GM23338 (cell line): ENCODE data around the gene ST6GALNAC6. TPM values are rescaled to one million over a fixed set of nuclear protein-coding genes. Genes with fewer than 3 reads are reported as not detected.
A peak's percentile ranks its signal among the peaks of the same experiment; 100 is the strongest.

Source experiments
- ATAC-seq: fragments of 200-7000 bp; cut with Tn5 transposase; 3 replicates; pipeline ENCODE4 v1.9.1; 2020
- DNase-seq: peaks from one replicate; pipeline ENCODE4 v3.0.0-alpha.2; 2015; ENCODE audit warnings: low spot score
- H2AFZ ChIP-seq: fragments of 200-600 bp; sonication (generic); 2 replicates; pipeline ENCODE4 v1.8.0; 2016; ENCODE audit warnings: antibody characterized with exemption, mild to moderate bottlenecking, moderate library complexity
- H3F3A ChIP-seq: fragments of 200-600 bp; sonication (generic); replicated peaks from 2 replicates; pipeline ENCODE4 v1.8.0; 2017; ENCODE audit warnings: antibody characterized with exemption, mixed run types, low read depth
- H3K27ac ChIP-seq: fragments of 200-600 bp; sonication (generic); 2 replicates; pipeline ENCODE4 v1.6.1; 2016; ENCODE audit warnings: low read depth
- H3K27me3 ChIP-seq: fragments of 200-600 bp; sonication (generic); 2 replicates; pipeline ENCODE4 v1.8.0; 2016; ENCODE audit warnings: mild to moderate bottlenecking, mixed run types, moderate library complexity; ENCODE audit not compliant: insufficient read depth
- H3K36me3 ChIP-seq: fragments of 200-600 bp; sonication (generic); 2 replicates; pipeline ENCODE4 v1.8.0; 2016; ENCODE audit warnings: mild to moderate bottlenecking; ENCODE audit not compliant: insufficient read depth
- H3K4me1 ChIP-seq: fragments of 200-600 bp; sonication (generic); 2 replicates; pipeline ENCODE4 v1.8.0; 2016; ENCODE audit warnings: mild to moderate bottlenecking, moderate library complexity; ENCODE audit not compliant: insufficient read depth
- H3K4me2 ChIP-seq: fragments of 200-600 bp; sonication (generic); 2 replicates; pipeline ENCODE4 v1.7.1; 2017; ENCODE audit warnings: mixed run types
- H3K4me3 ChIP-seq: fragments of 200-600 bp; sonication (generic); 2 replicates; pipeline ENCODE4 v1.6.1; 2016; ENCODE audit warnings: mixed run types
- H3K79me2 ChIP-seq: fragments of 200-600 bp; sonication (generic); replicated peaks from 2 replicates; pipeline ENCODE4 v1.8.0; 2017; ENCODE audit warnings: mild to moderate bottlenecking; ENCODE audit not compliant: insufficient read depth
- H3K9me2 ChIP-seq: fragments of 200-600 bp; sonication (generic); 2 replicates; pipeline ENCODE4 v1.8.0; 2017; ENCODE audit not compliant: insufficient read depth
- H4K20me1 ChIP-seq: fragments of 200-600 bp; sonication (generic); replicated peaks from 2 replicates; pipeline ENCODE4 v1.8.0; 2017; ENCODE audit warnings: mild to moderate bottlenecking; ENCODE audit not compliant: insufficient read depth
- H3K27ac Mint-ChIP-seq: 2 replicates; pipeline ENCODE4 v1.8.0; 2020; ENCODE audit warnings: inconsistent platforms, mild to moderate bottlenecking, moderate library complexity, mixed read lengths
- H3K27me3 Mint-ChIP-seq: 3 replicates; pipeline ENCODE4 v1.8.0; 2022; ENCODE audit warnings: low read depth, mild to moderate bottlenecking, moderate library complexity, mixed read lengths, inconsistent platforms; ENCODE audit not compliant: insufficient read depth, poor library complexity
- H3K36me3 Mint-ChIP-seq: 3 replicates; pipeline ENCODE4 v1.8.0; 2021; ENCODE audit warnings: low read depth, mild to moderate bottlenecking, inconsistent platforms, moderate library complexity, mixed read lengths
- H3K4me1 Mint-ChIP-seq: 3 replicates; pipeline ENCODE4 v1.8.0; 2020; ENCODE audit warnings: mild to moderate bottlenecking, inconsistent platforms, mixed read lengths
- H3K4me3 Mint-ChIP-seq: 3 replicates; pipeline ENCODE4 v1.8.0; 2021; ENCODE audit warnings: moderate library complexity, mild to moderate bottlenecking, inconsistent platforms, mixed read lengths
- H3K9me3 Mint-ChIP-seq: 3 replicates; pipeline ENCODE4 v1.8.0; 2020; ENCODE audit warnings: moderate library complexity, mild to moderate bottlenecking, inconsistent platforms, mixed read lengths
- EZH2 ChIP-seq: fragments of 200-600 bp; sonication (generic); IDR thresholded peaks from one replicate; pipeline ENCODE4 v1.8.0; 2017; ENCODE audit warnings: antibody characterized with exemption, mild to moderate bottlenecking, low read depth; ENCODE audit not compliant: unreplicated experiment
- EZH2phosphoT487 ChIP-seq: fragments of 200-600 bp; sonication (generic); IDR thresholded peaks from one replicate; pipeline ENCODE4 v1.8.1; 2018; ENCODE audit warnings: antibody characterized with exemption; ENCODE audit not compliant: unreplicated experiment
- POLR2AphosphoS5 ChIP-seq: IDR thresholded peaks from 2 replicates; pipeline ENCODE4 v1.6.1; 2016; ENCODE audit warnings: antibody characterized with exemption, low read depth
- STAT1 ChIP-seq: IDR thresholded peaks from one replicate; pipeline ENCODE4 v1.6.1; 2016; ENCODE audit warnings: antibody characterized with exemption; ENCODE audit not compliant: unreplicated experiment
- ZNF114 ChIP-seq: fragments of 250-450 bp; sonication (Bioruptor Pico); IDR thresholded peaks from 2 replicates; pipeline ENCODE4 v1.5.0; 2020; ENCODE audit warnings: mild to moderate bottlenecking, moderate library complexity
- ZNF331 ChIP-seq: fragments of 250-450 bp; sonication (Bioruptor Pico); IDR thresholded peaks from 2 replicates; pipeline ENCODE4 v1.5.0; 2020; ENCODE audit warnings: low read depth, mild to moderate bottlenecking, moderate library complexity
- polyA plus RNA-seq: library from polyadenylated mRNA; unstranded; fragments of >200 nt; fragmentation: Nextera tagmentation; extraction: Ambion mirVana; gene quantifications from 2 replicates; pipeline ENCODE4 v1.2.1, GENCODE V29; 2016
- total RNA-seq: library from RNA; depleted of rRNA; stranded (reverse); fragments of >200 nt; shearing (Covaris generic); gene quantifications from 2 replicates; pipeline ENCODE4 v1.2.3, GENCODE V29; 2014
- TF ChIP-seq, protein P1 (sequence below): IDR thresholded peaks from 2 replicates; pipeline ENCODE4 v1.6.1; 2016; ENCODE audit warnings: antibody characterized with exemption
- TF ChIP-seq, protein P2 (sequence below), 2 experiments: fragments of 200-600 bp in 1 of 2; sonication (generic) in 1 of 2; conservative IDR thresholded peaks; 2 replicates each; pipeline versions ENCODE4 v1.5.1 to v1.6.1; 2016 to 2017; ENCODE audit warnings: antibody characterized with exemption in 2 of 2, low read depth in 2 of 2, mild to moderate bottlenecking in 2 of 2, moderate library complexity in 1 of 2
- TF ChIP-seq, protein P3 (sequence below): fragments of 250-450 bp; sonication (Bioruptor Pico); IDR thresholded peaks from 2 replicates; pipeline ENCODE4 v1.5.0; 2020; ENCODE audit warnings: mild to moderate bottlenecking, moderate library complexity

Gene ST6GALNAC6
- total and polyA plus RNA-seq, 2 experiments from 2014 or later, result 20.7 to 39.2 TPM

DNA sequence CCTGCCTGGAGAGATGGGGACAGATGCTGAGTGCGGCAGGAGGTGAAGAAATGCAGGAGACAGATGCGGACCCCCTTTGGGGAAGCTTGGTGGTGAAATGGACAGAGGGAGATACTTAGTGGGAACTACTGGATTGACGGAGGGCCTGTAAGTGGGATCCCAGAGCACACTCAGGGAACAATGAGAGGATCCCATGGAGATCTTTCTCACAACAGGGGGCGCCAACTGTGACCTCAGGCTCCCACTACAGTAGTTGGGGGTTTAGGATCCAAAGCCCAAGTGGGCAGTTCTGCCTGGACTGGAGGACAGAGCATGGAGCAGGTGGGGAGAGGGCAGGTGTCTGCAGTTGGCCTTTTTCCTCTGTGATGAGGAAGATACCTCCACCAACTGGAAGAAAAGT lies 34.8 kb upstream of the ST6GALNAC6 start:
- TF ChIP-seq, protein P1, sequence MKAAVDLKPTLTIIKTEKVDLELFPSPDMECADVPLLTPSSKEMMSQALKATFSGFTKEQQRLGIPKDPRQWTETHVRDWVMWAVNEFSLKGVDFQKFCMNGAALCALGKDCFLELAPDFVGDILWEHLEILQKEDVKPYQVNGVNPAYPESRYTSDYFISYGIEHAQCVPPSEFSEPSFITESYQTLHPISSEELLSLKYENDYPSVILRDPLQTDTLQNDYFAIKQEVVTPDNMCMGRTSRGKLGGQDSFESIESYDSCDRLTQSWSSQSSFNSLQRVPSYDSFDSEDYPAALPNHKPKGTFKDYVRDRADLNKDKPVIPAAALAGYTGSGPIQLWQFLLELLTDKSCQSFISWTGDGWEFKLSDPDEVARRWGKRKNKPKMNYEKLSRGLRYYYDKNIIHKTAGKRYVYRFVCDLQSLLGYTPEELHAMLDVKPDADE, result no peak
- TF ChIP-seq, protein P2, sequence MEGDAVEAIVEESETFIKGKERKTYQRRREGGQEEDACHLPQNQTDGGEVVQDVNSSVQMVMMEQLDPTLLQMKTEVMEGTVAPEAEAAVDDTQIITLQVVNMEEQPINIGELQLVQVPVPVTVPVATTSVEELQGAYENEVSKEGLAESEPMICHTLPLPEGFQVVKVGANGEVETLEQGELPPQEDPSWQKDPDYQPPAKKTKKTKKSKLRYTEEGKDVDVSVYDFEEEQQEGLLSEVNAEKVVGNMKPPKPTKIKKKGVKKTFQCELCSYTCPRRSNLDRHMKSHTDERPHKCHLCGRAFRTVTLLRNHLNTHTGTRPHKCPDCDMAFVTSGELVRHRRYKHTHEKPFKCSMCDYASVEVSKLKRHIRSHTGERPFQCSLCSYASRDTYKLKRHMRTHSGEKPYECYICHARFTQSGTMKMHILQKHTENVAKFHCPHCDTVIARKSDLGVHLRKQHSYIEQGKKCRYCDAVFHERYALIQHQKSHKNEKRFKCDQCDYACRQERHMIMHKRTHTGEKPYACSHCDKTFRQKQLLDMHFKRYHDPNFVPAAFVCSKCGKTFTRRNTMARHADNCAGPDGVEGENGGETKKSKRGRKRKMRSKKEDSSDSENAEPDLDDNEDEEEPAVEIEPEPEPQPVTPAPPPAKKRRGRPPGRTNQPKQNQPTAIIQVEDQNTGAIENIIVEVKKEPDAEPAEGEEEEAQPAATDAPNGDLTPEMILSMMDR (conservative IDR thresholded peaks at IDR 0.05; ENCODE audit: low read depth in 2 of 2), result peak in 1 of 2 experiments; percentile 53; a peak in 2 of 4 replicates
- TF ChIP-seq STAT1, result no peak
- no peak for TF ChIP-seq EZH2phosphoT487
- H3K4me3 Mint-ChIP-seq, result no peak overlapping the region

DNA sequence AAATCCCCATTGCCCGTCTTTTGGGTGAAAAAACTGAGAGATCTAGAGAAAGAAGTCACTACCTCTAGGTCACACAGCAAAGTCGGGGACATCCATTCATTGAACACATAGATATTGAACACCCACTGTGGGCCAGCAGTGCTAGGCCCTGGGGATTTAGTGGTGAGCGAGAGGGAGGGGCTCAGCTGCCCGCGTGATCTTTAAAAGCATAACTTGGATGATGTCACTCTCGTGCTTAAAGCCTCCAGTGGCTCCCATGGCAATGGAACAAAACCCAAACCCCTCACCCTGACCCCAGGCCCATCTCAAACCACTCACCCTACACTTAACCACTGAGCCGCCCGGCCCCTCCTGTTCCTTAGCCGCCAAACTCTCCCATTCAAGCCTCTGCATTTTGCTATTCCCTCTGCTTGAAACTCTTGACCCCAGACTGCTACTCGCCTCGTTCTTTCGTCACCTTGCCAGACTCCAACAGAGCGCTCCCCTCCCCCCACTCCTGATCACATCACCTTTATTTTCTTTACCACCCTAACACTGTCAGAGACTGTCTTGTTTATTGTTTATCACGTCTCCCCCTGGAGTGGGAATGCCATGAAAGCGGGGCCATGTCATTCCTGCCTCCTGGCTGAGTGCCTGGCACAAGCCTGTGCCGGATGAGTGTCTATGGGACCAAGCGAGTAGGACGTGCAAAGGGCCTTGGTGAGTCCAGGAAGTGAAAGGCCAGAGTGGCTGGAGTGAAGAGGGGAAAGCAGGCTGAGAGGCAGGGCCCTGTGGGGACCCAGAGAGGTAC lies 31.9 kb upstream of the ST6GALNAC6 start:
- H3K4me1 Mint-ChIP-seq, result peaks cover 34% of the 10 kb centered on the region
- H3F3A ChIP-seq, result peaks cover 16% of the 10 kb centered on the region

More for the DNA sequence above, 34.8 kb upstream of the ST6GALNAC6 start:
- no peak overlapping the region for H3K4me3 ChIP-seq
- peaks cover 7% of the 10 kb centered on the region; the same call in 1 of the 3 replicates for H3K36me3 Mint-ChIP-seq
- H3K9me2 ChIP-seq, result no peaks in the 10 kb centered on the region
- no peaks in the 10 kb centered on the region for H3K36me3 ChIP-seq
- H3K9me3 Mint-ChIP-seq, result no peaks in the 10 kb centered on the region; the same call in 1 of the 3 replicates
- H4K20me1 ChIP-seq, result peaks cover 8% of the 10 kb centered on the region
- H3K4me1 ChIP-seq, result peaks cover 30% of the 10 kb centered on the region
- peaks cover 37% of the 10 kb centered on the region for H3K27me3 Mint-ChIP-seq
- H3K79me2 ChIP-seq, result peaks cover 7% of the 10 kb centered on the region
- no peak overlapping the region for H3K27ac Mint-ChIP-seq
- DNase-seq, result no peak
- no peak for ATAC-seq
- H3K4me1 Mint-ChIP-seq, result peaks cover 40% of the 10 kb centered on the region
- H3K27ac ChIP-seq, result no peak overlapping the region
- H3F3A ChIP-seq, result peaks cover 16% of the 10 kb centered on the region
- peaks cover under 1% of the 10 kb centered on the region; the same call in 1 of the 2 replicates for H3K27me3 ChIP-seq
- no peak overlapping the region for H2AFZ ChIP-seq
- H3K4me2 ChIP-seq, result no peak overlapping the region

More for the DNA sequence above, 31.9 kb upstream of the ST6GALNAC6 start:
- TF ChIP-seq EZH2 (no peak), ZNF331 (CRISPR knock-in tag) (no peak), POLR2AphosphoS5 (no peak), ZNF114 (CRISPR knock-in tag) (no peak), STAT1 (no peak)
- TF ChIP-seq, protein P3, sequence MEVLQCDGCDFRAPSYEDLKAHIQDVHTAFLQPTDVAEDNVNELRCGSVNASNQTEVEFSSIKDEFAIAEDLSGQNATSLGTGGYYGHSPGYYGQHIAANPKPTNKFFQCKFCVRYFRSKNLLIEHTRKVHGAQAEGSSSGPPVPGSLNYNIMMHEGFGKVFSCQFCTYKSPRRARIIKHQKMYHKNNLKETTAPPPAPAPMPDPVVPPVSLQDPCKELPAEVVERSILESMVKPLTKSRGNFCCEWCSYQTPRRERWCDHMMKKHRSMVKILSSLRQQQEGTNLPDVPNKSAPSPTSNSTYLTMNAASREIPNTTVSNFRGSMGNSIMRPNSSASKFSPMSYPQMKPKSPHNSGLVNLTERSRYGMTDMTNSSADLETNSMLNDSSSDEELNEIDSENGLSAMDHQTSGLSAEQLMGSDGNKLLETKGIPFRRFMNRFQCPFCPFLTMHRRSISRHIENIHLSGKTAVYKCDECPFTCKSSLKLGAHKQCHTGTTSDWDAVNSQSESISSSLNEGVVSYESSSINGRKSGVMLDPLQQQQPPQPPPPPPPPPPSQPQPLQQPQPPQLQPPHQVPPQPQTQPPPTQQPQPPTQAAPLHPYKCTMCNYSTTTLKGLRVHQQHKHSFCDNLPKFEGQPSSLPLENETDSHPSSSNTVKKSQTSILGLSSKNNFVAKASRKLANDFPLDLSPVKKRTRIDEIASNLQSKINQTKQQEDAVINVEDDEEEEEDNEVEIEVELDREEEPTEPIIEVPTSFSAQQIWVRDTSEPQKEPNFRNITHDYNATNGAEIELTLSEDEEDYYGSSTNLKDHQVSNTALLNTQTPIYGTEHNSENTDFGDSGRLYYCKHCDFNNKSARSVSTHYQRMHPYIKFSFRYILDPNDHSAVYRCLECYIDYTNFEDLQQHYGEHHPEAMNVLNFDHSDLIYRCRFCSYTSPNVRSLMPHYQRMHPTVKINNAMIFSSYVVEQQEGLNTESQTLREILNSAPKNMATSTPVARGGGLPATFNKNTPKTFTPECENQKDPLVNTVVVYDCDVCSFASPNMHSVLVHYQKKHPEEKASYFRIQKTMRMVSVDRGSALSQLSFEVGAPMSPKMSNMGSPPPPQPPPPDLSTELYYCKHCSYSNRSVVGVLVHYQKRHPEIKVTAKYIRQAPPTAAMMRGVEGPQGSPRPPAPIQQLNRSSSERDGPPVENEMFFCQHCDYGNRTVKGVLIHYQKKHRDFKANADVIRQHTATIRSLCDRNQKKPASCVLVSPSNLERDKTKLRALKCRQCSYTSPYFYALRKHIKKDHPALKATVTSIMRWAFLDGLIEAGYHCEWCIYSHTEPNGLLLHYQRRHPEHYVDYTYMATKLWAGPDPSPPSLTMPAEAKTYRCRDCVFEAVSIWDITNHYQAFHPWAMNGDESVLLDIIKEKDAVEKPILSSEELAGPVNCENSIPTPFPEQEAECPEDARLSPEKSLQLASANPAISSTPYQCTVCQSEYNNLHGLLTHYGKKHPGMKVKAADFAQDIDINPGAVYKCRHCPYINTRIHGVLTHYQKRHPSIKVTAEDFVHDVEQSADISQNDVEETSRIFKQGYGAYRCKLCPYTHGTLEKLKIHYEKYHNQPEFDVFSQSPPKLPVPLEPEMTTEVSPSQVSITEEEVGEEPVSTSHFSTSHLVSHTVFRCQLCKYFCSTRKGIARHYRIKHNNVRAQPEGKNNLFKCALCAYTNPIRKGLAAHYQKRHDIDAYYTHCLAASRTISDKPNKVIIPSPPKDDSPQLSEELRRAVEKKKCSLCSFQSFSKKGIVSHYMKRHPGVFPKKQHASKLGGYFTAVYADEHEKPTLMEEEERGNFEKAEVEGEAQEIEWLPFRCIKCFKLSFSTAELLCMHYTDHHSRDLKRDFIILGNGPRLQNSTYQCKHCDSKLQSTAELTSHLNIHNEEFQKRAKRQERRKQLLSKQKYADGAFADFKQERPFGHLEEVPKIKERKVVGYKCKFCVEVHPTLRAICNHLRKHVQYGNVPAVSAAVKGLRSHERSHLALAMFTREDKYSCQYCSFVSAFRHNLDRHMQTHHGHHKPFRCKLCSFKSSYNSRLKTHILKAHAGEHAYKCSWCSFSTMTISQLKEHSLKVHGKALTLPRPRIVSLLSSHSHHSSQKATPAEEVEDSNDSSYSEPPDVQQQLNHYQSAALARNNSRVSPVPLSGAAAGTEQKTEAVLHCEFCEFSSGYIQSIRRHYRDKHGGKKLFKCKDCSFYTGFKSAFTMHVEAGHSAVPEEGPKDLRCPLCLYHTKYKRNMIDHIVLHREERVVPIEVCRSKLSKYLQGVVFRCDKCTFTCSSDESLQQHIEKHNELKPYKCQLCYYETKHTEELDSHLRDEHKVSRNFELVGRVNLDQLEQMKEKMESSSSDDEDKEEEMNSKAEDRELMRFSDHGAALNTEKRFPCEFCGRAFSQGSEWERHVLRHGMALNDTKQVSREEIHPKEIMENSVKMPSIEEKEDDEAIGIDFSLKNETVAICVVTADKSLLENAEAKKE (CRISPR knock-in tag), result no peak
- Histone ChIP-seq H3K79me2 (no peaks in the 10 kb centered on the region), H3K27me3 (peaks cover 11% of the 10 kb centered on the region), H3K27ac (peak overlapping the region; percentile 89), H4K20me1 (peaks cover 8% of the 10 kb centered on the region; the same call in 1 of the 2 replicates), H3K9me2 (no peaks in the 10 kb centered on the region), H3K4me2 (peak overlapping the region; percentile 92), H2AFZ (peak overlapping the region; percentile 74; the same call in 1 of the 2 replicates), H3K36me3 (no peaks in the 10 kb centered on the region), H3K4me3 (peak overlapping the region; percentile 70), H3K4me1 (peaks cover 27% of the 10 kb centered on the region)
- Mint-ChIP-seq H3K4me3 (peak overlapping the region; percentile 71), H3K36me3 (peaks cover 6% of the 10 kb centered on the region; the same call in 1 of the 3 replicates), H3K9me3 (no peaks in the 10 kb centered on the region), H3K27ac (peak overlapping the region; percentile 0; the same call in 1 of the 2 replicates), H3K27me3 (peaks cover 30% of the 10 kb centered on the region)
- ATAC-seq (no peak), DNase-seq (peak; percentile 69)
